Natural killer cell (primary cell): ENCODE measurements around the gene TLR9. TPM values are rescaled to one million over a fixed set of nuclear protein-coding genes. Genes with fewer than 3 reads are reported as not detected.

Experiments
- ATAC-seq, 3 donors: fragments of 150-1000 bp in 2 of 3; fragments of 200-7000 bp in 1 of 3; cut with Tn5 transposase; 1 replicate in 1 of 3; 2 replicates in 2 of 3; pipeline ENCODE4 v1.10.0; 2021; ENCODE audit warnings: mild to moderate bottlenecking in 2 of 3, moderate library complexity in 2 of 3
- DNase-seq, 2 donors: peaks; one replicate each; pipeline versions ENCODE4 v3.0.0 to v3.0.0-alpha.2; 2013 to 2021; ENCODE audit warnings: mixed read lengths in 1 of 2
- H3K27ac ChIP-seq: one replicate; pipeline ENCODE4 v1.5.1; 2013; ENCODE audit warnings: mild to moderate bottlenecking, low read length
- H3K27me3 ChIP-seq: one replicate; pipeline ENCODE4 v1.6.1; 2013; ENCODE audit warnings: low read length; ENCODE audit not compliant: control insufficient read depth, insufficient read depth
- H3K36me3 ChIP-seq: one replicate; pipeline ENCODE4 v1.6.1; 2013; ENCODE audit warnings: low read length; ENCODE audit not compliant: control insufficient read depth, insufficient read depth
- H3K4me1 ChIP-seq: one replicate; pipeline ENCODE4 v1.6.1; 2013; ENCODE audit warnings: low read length; ENCODE audit not compliant: control insufficient read depth, insufficient read depth
- H3K4me3 ChIP-seq: one replicate; pipeline ENCODE4 v1.5.1; 2013; ENCODE audit warnings: low read length
- H3K9me3 ChIP-seq: one replicate; pipeline ENCODE4 v1.6.1; 2013; ENCODE audit warnings: low read length; ENCODE audit not compliant: control insufficient read depth, insufficient read depth
- H3K27ac Mint-ChIP-seq, 2 donors: one replicate each; pipeline ENCODE4 v1.8.0; 2022; ENCODE audit warnings: mild to moderate bottlenecking in 2 of 2, mixed read lengths in 2 of 2, moderate library complexity in 1 of 2
- H3K27me3 Mint-ChIP-seq, 2 donors: one replicate each; pipeline ENCODE4 v1.8.0; 2022; ENCODE audit warnings: low read depth in 2 of 2, mixed read lengths in 2 of 2
- H3K36me3 Mint-ChIP-seq: one replicate; pipeline ENCODE4 v1.8.0; 2022; ENCODE audit warnings: mixed read lengths
- H3K4me1 Mint-ChIP-seq, 2 donors: one replicate each; pipeline ENCODE4 v1.8.0; 2022; ENCODE audit warnings: mixed read lengths in 2 of 2
- H3K4me3 Mint-ChIP-seq: one replicate; pipeline ENCODE4 v1.8.0; 2022; ENCODE audit warnings: mild to moderate bottlenecking, moderate library complexity, mixed read lengths
- H3K9me3 Mint-ChIP-seq, 2 donors: one replicate each; pipeline ENCODE4 v1.8.0; 2022; ENCODE audit warnings: mixed read lengths in 2 of 2
- WGBS: methylation state at CpG from one replicate; pipeline ENCODE4 v1.1.7; 2013; ENCODE audit warnings: missing lambda C conversion rate; ENCODE audit not compliant: insufficient coverage; 5-methylcytosine and 5-hydroxymethylcytosine counted together
- intact Hi-C: fragments of 100-400 bp; cut with micrococcal nuclease; formaldehyde crosslinking; loops from one replicate; pipeline ENCODE4 v1.14.2; 2022
- total RNA-seq, 4 donors: library from RNA; stranded (reverse); fragments of 120-200 nt in 1 of 4; gene quantifications; one replicate each; pipeline versions ENCODE4 v1.2.3 to v1.2.4, GENCODE V29; 2013 to 2022
- TF ChIP-seq, protein P1 (sequence below): fragments of 200-600 bp; IDR thresholded peaks from one replicate; pipeline ENCODE4 v1.8.0; 2022; ENCODE audit warnings: antibody characterized with exemption

The TLR9 gene
- total RNA-seq, 3 donors from 2014 or later (not counting 1 experiment from before 2014, with no cell fraction given), result 0.20 to 0.21 TPM; not detected in 1

DNA sequence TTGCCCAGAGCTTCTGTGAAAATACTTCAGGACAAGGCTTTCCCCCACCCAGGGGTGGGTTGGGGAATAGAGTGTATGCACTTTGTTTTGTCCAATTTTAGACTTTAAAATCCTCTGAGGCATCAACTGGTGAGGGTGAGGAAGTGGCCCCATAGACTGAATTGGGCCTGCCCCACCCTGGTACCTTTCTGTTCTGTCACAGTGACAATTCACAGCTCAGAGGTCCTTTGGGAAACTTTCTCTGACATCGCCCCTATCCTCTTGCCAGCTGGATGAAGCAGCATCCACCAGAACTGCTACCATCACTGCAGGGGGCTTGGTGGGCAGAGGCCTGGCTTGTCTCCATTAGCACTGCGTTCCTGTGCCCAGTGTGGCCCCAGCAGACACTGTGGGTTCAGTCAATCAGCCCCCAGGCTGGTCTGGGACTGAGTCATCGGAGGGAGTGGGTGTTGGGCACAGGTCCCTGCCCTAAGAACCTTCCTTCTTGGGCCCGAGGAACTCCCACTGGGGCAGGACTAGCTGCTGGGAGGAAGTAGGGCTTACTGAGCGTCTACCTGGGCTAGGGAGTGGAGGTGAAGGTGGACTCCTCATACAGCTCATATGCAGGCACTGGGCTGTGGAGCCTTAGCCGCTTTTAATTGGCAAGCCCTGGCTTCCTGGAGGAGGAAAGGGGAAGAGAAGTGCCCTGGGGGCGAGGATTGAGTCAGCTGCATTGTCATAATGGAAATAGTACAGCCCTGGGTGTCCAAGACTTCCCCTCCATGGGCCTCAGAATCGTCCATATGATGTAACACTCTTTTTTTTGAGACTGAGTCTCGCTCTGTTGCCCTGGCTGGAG lies 18.6 kb upstream of the TLR9 start:
- WGBS, result 55% methylated on average over 9 of the region's 9 CpGs
- H3K36me3 Mint-ChIP-seq, result no peaks in the 10 kb centered on the region
- H3K4me1 Mint-ChIP-seq, result peaks cover 61 to 63% of the 10 kb centered on the region in 2 donors
- DNase-seq, result peak; percentile 21 to 43
- Histone ChIP-seq H3K4me1 (peaks cover 66% of the 10 kb centered on the region), H3K27ac (peak overlapping the region; percentile 91), H3K27me3 (no peaks in the 10 kb centered on the region), H3K4me3 (no peak overlapping the region), H3K36me3 (peaks cover 14% of the 10 kb centered on the region), H3K9me3 (no peaks in the 10 kb centered on the region)
- no peaks in the 10 kb centered on the region for H3K27me3 Mint-ChIP-seq
- TF ChIP-seq, protein P1, sequence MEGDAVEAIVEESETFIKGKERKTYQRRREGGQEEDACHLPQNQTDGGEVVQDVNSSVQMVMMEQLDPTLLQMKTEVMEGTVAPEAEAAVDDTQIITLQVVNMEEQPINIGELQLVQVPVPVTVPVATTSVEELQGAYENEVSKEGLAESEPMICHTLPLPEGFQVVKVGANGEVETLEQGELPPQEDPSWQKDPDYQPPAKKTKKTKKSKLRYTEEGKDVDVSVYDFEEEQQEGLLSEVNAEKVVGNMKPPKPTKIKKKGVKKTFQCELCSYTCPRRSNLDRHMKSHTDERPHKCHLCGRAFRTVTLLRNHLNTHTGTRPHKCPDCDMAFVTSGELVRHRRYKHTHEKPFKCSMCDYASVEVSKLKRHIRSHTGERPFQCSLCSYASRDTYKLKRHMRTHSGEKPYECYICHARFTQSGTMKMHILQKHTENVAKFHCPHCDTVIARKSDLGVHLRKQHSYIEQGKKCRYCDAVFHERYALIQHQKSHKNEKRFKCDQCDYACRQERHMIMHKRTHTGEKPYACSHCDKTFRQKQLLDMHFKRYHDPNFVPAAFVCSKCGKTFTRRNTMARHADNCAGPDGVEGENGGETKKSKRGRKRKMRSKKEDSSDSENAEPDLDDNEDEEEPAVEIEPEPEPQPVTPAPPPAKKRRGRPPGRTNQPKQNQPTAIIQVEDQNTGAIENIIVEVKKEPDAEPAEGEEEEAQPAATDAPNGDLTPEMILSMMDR, result no peak
- intact Hi-C loops, result no loop called here
- ATAC-seq, result no peak
- peak overlapping the region; percentile 53 for H3K4me3 Mint-ChIP-seq
- peak overlapping the region; percentile 91 to 92 for H3K27ac Mint-ChIP-seq
- no peaks in the 10 kb centered on the region for H3K9me3 Mint-ChIP-seq

DNA sequence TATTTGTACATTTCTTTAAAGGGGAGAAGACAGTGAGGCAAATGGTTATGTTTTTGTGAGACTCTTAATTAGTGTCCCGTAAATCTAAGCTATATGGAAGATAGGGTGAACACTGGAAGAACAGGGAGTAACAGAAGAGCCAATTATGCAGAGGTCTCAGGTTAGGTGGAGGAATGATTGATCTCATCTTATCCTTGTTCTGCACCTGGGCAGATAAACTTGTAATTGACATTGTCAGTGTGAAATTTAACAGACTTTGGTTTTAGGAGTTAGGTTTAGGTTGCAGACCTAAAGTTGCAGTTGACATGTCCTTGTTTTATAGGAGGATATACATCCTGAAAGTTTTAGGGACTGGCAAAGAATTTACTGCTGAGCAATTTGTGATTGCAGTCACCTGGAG lies 16.6 kb upstream of the TLR9 start:
- H3K9me3 Mint-ChIP-seq, result no peaks in the 10 kb centered on the region
- no peaks in the 10 kb centered on the region for H3K36me3 ChIP-seq
- peak overlapping the region in 1 of 2 donors; percentile 23 for H3K27ac Mint-ChIP-seq
- DNase-seq (no peak), ATAC-seq (no peak)
- no peak overlapping the region for H3K27ac ChIP-seq
- peaks cover 67% of the 10 kb centered on the region for H3K4me1 ChIP-seq
- H3K9me3 ChIP-seq, result no peaks in the 10 kb centered on the region
- no peaks in the 10 kb centered on the region for H3K36me3 Mint-ChIP-seq
- TF ChIP-seq, protein P1, result no peak
- WGBS, result 97% methylated on average over 1 of the region's 1 CpG
- H3K27me3 ChIP-seq, result no peaks in the 10 kb centered on the region
- peak overlapping the region; percentile 50 for H3K4me3 Mint-ChIP-seq
- H3K4me3 ChIP-seq, result no peak overlapping the region
- peaks cover 49 to 61% of the 10 kb centered on the region in 2 donors for H3K4me1 Mint-ChIP-seq
- intact Hi-C loops, result no loop called here
- H3K27me3 Mint-ChIP-seq, result no peaks in the 10 kb centered on the region

DNA sequence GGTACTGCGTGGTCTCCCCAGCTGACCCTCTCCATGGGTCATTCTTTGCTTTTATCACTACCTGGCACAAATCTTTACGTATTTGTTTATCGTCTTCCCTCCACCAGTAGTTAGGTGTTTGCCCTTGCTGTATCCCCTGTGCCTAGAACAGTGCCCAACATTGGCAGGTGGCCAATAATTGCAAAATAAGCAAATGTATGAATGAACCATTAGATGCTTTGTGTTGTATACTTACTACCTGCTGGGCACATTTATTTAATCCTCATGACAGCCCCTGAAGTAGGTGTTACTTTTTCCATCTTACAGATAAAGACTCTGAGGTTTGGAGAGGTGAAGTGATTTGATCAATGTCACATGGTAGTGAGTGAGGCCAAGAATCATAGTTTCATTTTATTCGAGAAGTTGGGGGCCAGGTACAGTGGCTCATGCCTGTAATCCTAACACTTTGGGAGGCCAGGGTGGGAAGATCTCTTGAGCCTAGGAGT lies 15.5 kb upstream of the TLR9 start:
- intact Hi-C loops, result no loop called here
- TF ChIP-seq, protein P1, result no peak
- no peaks in the 10 kb centered on the region for H3K36me3 ChIP-seq
- H3K9me3 ChIP-seq, result no peaks in the 10 kb centered on the region
- peaks cover 40 to 59% of the 10 kb centered on the region in 2 donors for H3K4me1 Mint-ChIP-seq
- ATAC-seq, result no peak
- H3K27me3 Mint-ChIP-seq, result no peaks in the 10 kb centered on the region
- H3K36me3 Mint-ChIP-seq, result no peaks in the 10 kb centered on the region
- peaks cover 66% of the 10 kb centered on the region for H3K4me1 ChIP-seq
- H3K27ac ChIP-seq, result no peak overlapping the region
- WGBS, result 84% methylated on average over 4 of the region's 4 CpGs
- peak overlapping the region; percentile 79 for H3K4me3 Mint-ChIP-seq
- H3K27ac Mint-ChIP-seq, result peak overlapping the region; percentile 87 to 91
- DNase-seq, result peak in 1 of 2 donors; percentile 49
- H3K27me3 ChIP-seq, result no peaks in the 10 kb centered on the region
- H3K9me3 Mint-ChIP-seq, result no peaks in the 10 kb centered on the region
- no peak overlapping the region for H3K4me3 ChIP-seq
